HG03354 (cell line): Measurements from ENCODE around the gene UQCRC2.
"Not testable (repeated sequence)": the region's sequence is repeated elsewhere in the genome, so short reads cannot be mapped to it uniquely, and the experiment has no call there.

Experiments used
- ATAC-seq: cut with Tn5 transposase; IDR thresholded peaks from one replicate; pipeline ENCODE4 v1.9.1; 2021; ENCODE audit warnings: mild to moderate bottlenecking; ENCODE audit not compliant: unreplicated experiment, poor library complexity, severe bottlenecking

Gene UQCRC2

GRCh38 chr16:21952793-21953540, at the start of gene UQCRC2:
UQCRC2 (plus strand) TSS chr16:21953361; CDS start chr16:21953424, 63 bp downstream.
- peak; percentile 90 for ATAC-seq

GRCh38 chr16:21932650-21933049, 20.5 kb upstream of the UQCRC2 start:
- peak; percentile 41 for ATAC-seq

- ATAC-seq, result peak; percentile 48
These were observed 19.8 kb upstream of the UQCRC2 start for GRCh38 chr16:21933316-21933715.

- ATAC-seq, result not testable (repeated sequence)
These were observed 19.4 kb upstream of the UQCRC2 start for GRCh38 chr16:21933790-21934189.

- ATAC-seq, result not testable (repeated sequence)
These were observed 16.9 kb upstream of the UQCRC2 start for GRCh38 chr16:21936216-21936615.

GRCh38 chr16:21937336-21937829, 15.8 kb upstream of the UQCRC2 start:
- ATAC-seq, result no peak

- no peak for ATAC-seq
These were observed 12.6 kb upstream of the UQCRC2 start for GRCh38 chr16:21940570-21940969.

GRCh38 chr16:21943571-21943970, 9.6 kb upstream of the UQCRC2 start:
- no peak for ATAC-seq

- ATAC-seq, result no peak
These were observed 6.1 kb upstream of the UQCRC2 start for GRCh38 chr16:21946889-21947635.

GRCh38 chr16:21949713-21950260, 3.4 kb upstream of the UQCRC2 start:
- no peak for ATAC-seq

- no peak for ATAC-seq
These were observed 2.2 kb upstream of the UQCRC2 start for GRCh38 chr16:21950782-21951521.

GRCh38 chr16:21952040-21952792, 945 bp upstream of the UQCRC2 start:
- peak; percentile 53 for ATAC-seq

GRCh38 chr16:21953541-21953902, 361 bp downstream of the UQCRC2 start:
- no peak for ATAC-seq

- no peak for ATAC-seq
These were observed 4.7 kb downstream of the UQCRC2 start for GRCh38 chr16:21957714-21958346.

- ATAC-seq, result no peak
These were observed 5.9 kb downstream of the UQCRC2 start for GRCh38 chr16:21959050-21959449.

GRCh38 chr16:21962475-21962874, 9.3 kb downstream of the UQCRC2 start:
- ATAC-seq, result no peak

- no peak for ATAC-seq
These were observed 10.7 kb downstream of the UQCRC2 start for GRCh38 chr16:21963887-21964286.

- ATAC-seq, result no peak
These were observed 11.2 kb downstream of the UQCRC2 start for GRCh38 chr16:21964353-21964752.

GRCh38 chr16:21971856-21972255, 18.7 kb downstream of the UQCRC2 start:
- ATAC-seq, result no peak
